ENCODE measurements around the gene RTEL1. TPM values are rescaled to one million over a fixed set of nuclear protein-coding genes. Genes with fewer than 3 reads are reported as not detected.

RTEL1 gene
- total RNA-seq, 1 experiment from 2014 or later: 58.0 TPM

- peaks cover 4 to 20% of the 10 kb centered on the region in 2 experiments for H3K36me3 ChIP-seq (ENCODE audit: control insufficient read depth in 1 of 2, insufficient read depth in 2 of 2, low read length in 2 of 2)
- BruUV-seq (replicated peaks): no TSS peak
- H2AFZ ChIP-seq (ENCODE audit: low read depth, low read length, poor library complexity, severe bottlenecking): no peak overlapping the region
- H3K4me2 ChIP-seq (ENCODE audit: low read length): no peak overlapping the region
- H3K79me2 ChIP-seq (ENCODE audit: insufficient read depth, low read length): peaks cover 35% of the 10 kb centered on the region
- H3K9ac ChIP-seq (ENCODE audit: low read length): no peak overlapping the region
- POLR2A ChIA-PET: no interaction called here
- intact Hi-C loops (cut with micrococcal nuclease): no loop called here
- DNase-seq (ENCODE audit: low read depth, low spot score): no peak
- no peaks in the 10 kb centered on the region for H4K20me1 ChIP-seq (ENCODE audit: insufficient read depth)
- no peaks in the 10 kb centered on the region for H3K9me2 ChIP-seq (ENCODE audit: insufficient read depth)
- H3K27ac ChIP-seq (ENCODE audit: low read depth, low read length): no peak overlapping the region; the same call in 1 of the 2 replicates
- H3K9me3 ChIP-seq (ENCODE audit: control insufficient read depth in 1 of 2, insufficient read depth in 1 of 2, low read depth in 1 of 2, low read length in 2 of 2): peaks cover 5 to 6% of the 10 kb centered on the region in 2 experiments; a peak in 1 of 4 replicates
- no peaks in the 10 kb centered on the region for H3K27me3 ChIP-seq (ENCODE audit: insufficient read depth, low read length)
- H3K4me1 ChIP-seq (ENCODE audit: control insufficient read depth in 1 of 2, insufficient read depth in 2 of 2, low read length in 2 of 2): no peaks in the 10 kb centered on the region
- RAD21 ChIA-PET (ENCODE audit: low non-redundant PET in 1 of 2, low total read pairs in 2 of 2, uncharacterized antibody in 2 of 2, unreplicated experiment in 2 of 2): no interaction called here
- ATAC-seq: no peak
- no peak overlapping the region for H3K4me3 ChIP-seq (replicated peaks in 1 of 2; ENCODE audit: low read depth in 1 of 2, low read length in 2 of 2)
- CTCF ChIA-PET: no interaction called here
- TF ChIP-seq TCF7L2 (IDR thresholded peaks at IDR 0.05; ENCODE audit: borderline replicate concordance, extremely low read depth, insufficient read depth, insufficient read length): no peak
- TF ChIP-seq CEBPB (IDR thresholded peaks at IDR 0.05; ENCODE audit: low read depth): no peak
- no peak for TF ChIP-seq EZH2 (IDR thresholded peaks at IDR 0.05)
- no peak for TF ChIP-seq ZBTB33 (IDR thresholded peaks at IDR 0.05; ENCODE audit: extremely low read depth, insufficient replicate concordance, low read length)
- no peak for TF ChIP-seq EGR1 (IDR thresholded peaks at IDR 0.05; ENCODE audit: low read depth)
- TF ChIP-seq CBX3 (IDR thresholded peaks at IDR 0.05; ENCODE audit: low read depth): no peak
- no peak for TF ChIP-seq RAD21 (IDR thresholded peaks at IDR 0.05; ENCODE audit: low read depth)
- TF ChIP-seq SP1 (IDR thresholded peaks at IDR 0.05; ENCODE audit: low read depth): no peak
- no peak for TF ChIP-seq POLR2AphosphoS5 (IDR thresholded peaks at IDR 0.05; ENCODE audit: low read depth, low read length)
- no peak for TF ChIP-seq MAX (IDR thresholded peaks at IDR 0.05)
- no peak for TF ChIP-seq JUND (IDR thresholded peaks at IDR 0.05)
- no peak for TF ChIP-seq FOSL1 (IDR thresholded peaks at IDR 0.05; ENCODE audit: low read depth)
- TF ChIP-seq ATF3 (IDR thresholded peaks at IDR 0.05): no peak
- no peak for TF ChIP-seq ZNF274 (IDR thresholded peaks at IDR 0.05; ENCODE audit: low read depth, low read length)
- no peak for TF ChIP-seq ZFX (IDR thresholded peaks at IDR 0.05)
- TF ChIP-seq POLR2A (IDR thresholded peaks at IDR 0.05; ENCODE audit: borderline replicate concordance, extremely low read depth, insufficient read depth, insufficient read length): no peak
- TF ChIP-seq YY1 (IDR thresholded peaks at IDR 0.05; ENCODE audit: extremely low read depth, insufficient replicate concordance, low read depth, low read length): no peak
Observed at GRCh38 chr20:63618291-63618980, 39.7 kb upstream of the RTEL1 start.

All from HCT116 (cell line).